Measurements from ENCODE around the gene GNAS-AS1. TPM values are rescaled to one million over a fixed set of nuclear protein-coding genes. Genes with fewer than 3 reads are reported as not detected.

The GNAS-AS1 gene
- total RNA-seq, 1 donor from 2014 or later = 0.97 TPM

GRCh38 chr20:58783511-58784011 lies 67.1 kb downstream of the GNAS-AS1 start:
- no peaks in the 10 kb centered on the region for H3K4me1 ChIP-seq
- DNase-seq (no peak), ATAC-seq (no peak)
- no peaks in the 10 kb centered on the region for H3K9me3 ChIP-seq
- intact Hi-C loops (cut with DNase I) = no loop called here
- TF ChIP-seq, protein P1, sequence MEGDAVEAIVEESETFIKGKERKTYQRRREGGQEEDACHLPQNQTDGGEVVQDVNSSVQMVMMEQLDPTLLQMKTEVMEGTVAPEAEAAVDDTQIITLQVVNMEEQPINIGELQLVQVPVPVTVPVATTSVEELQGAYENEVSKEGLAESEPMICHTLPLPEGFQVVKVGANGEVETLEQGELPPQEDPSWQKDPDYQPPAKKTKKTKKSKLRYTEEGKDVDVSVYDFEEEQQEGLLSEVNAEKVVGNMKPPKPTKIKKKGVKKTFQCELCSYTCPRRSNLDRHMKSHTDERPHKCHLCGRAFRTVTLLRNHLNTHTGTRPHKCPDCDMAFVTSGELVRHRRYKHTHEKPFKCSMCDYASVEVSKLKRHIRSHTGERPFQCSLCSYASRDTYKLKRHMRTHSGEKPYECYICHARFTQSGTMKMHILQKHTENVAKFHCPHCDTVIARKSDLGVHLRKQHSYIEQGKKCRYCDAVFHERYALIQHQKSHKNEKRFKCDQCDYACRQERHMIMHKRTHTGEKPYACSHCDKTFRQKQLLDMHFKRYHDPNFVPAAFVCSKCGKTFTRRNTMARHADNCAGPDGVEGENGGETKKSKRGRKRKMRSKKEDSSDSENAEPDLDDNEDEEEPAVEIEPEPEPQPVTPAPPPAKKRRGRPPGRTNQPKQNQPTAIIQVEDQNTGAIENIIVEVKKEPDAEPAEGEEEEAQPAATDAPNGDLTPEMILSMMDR (IDR thresholded peaks at IDR 0.05) = no peak
- H3K27ac ChIP-seq = no peak overlapping the region
- H3K36me3 ChIP-seq = no peaks in the 10 kb centered on the region
- H3K4me3 ChIP-seq = no peak overlapping the region
- peaks cover 26% of the 10 kb centered on the region for H3K27me3 ChIP-seq (ENCODE audit: low read depth)

- no peak for ATAC-seq
- no peak overlapping the region for H3K4me3 ChIP-seq
- peaks cover 30% of the 10 kb centered on the region for H3K27me3 ChIP-seq (ENCODE audit: low read depth)
Observed at GRCh38 chr20:58781138-58781537, 69.6 kb downstream of the GNAS-AS1 start.

GRCh38 chr20:58778760-58779159 lies 71.9 kb downstream of the GNAS-AS1 start:
- no peaks in the 10 kb centered on the region for H3K9me3 ChIP-seq
- no peaks in the 10 kb centered on the region for H3K36me3 ChIP-seq
- no peaks in the 10 kb centered on the region for H3K4me1 ChIP-seq
- peaks cover 19% of the 10 kb centered on the region for H3K27me3 ChIP-seq (ENCODE audit: low read depth)
- no peak overlapping the region for H3K4me3 ChIP-seq
- TF ChIP-seq, protein P1 (IDR thresholded peaks at IDR 0.05) = no peak
- no peak overlapping the region for H3K27ac ChIP-seq
- DNase-seq (no peak), ATAC-seq (no peak)
- intact Hi-C loops (cut with DNase I) = no loop called here

More at GRCh38 chr20:58781138-58781537, 69.6 kb downstream of the GNAS-AS1 start:
- DNase-seq = no peak
- H3K4me1 ChIP-seq = no peaks in the 10 kb centered on the region
- H3K27ac ChIP-seq = no peak overlapping the region
- TF ChIP-seq, protein P1 (IDR thresholded peaks at IDR 0.05) = no peak
- intact Hi-C loops (cut with DNase I) = no loop called here
- H3K36me3 ChIP-seq = no peaks in the 10 kb centered on the region
- no peaks in the 10 kb centered on the region for H3K9me3 ChIP-seq

GRCh38 chr20:58777657-58778056 lies 73.0 kb downstream of the GNAS-AS1 start:
- Histone ChIP-seq H3K9me3 (no peaks in the 10 kb centered on the region), H3K36me3 (no peaks in the 10 kb centered on the region), H3K4me3 (no peak overlapping the region), H3K27me3 (ENCODE audit: low read depth) (peaks cover 14% of the 10 kb centered on the region), H3K4me1 (no peaks in the 10 kb centered on the region), H3K27ac (no peak overlapping the region)
- TF ChIP-seq, protein P1 (IDR thresholded peaks at IDR 0.05) = no peak
- intact Hi-C loops (cut with DNase I) = no loop called here
- no peak for DNase-seq
- no peak for ATAC-seq

- TF ChIP-seq, protein P1 (IDR thresholded peaks at IDR 0.05) = no peak
- DNase-seq = no peak
- H3K27ac ChIP-seq = no peak overlapping the region
- H3K36me3 ChIP-seq = no peaks in the 10 kb centered on the region
- ATAC-seq = no peak
- H3K4me3 ChIP-seq = no peak overlapping the region
- H3K9me3 ChIP-seq = no peaks in the 10 kb centered on the region
- intact Hi-C loops (cut with DNase I) = no loop called here
- peaks cover 15% of the 10 kb centered on the region for H3K27me3 ChIP-seq (ENCODE audit: low read depth)
- H3K4me1 ChIP-seq = no peaks in the 10 kb centered on the region
Observed at GRCh38 chr20:58776109-58776508, 74.6 kb downstream of the GNAS-AS1 start.
